ENCODE measurements around the gene ADCY7.

ADCY7 gene

DNA sequence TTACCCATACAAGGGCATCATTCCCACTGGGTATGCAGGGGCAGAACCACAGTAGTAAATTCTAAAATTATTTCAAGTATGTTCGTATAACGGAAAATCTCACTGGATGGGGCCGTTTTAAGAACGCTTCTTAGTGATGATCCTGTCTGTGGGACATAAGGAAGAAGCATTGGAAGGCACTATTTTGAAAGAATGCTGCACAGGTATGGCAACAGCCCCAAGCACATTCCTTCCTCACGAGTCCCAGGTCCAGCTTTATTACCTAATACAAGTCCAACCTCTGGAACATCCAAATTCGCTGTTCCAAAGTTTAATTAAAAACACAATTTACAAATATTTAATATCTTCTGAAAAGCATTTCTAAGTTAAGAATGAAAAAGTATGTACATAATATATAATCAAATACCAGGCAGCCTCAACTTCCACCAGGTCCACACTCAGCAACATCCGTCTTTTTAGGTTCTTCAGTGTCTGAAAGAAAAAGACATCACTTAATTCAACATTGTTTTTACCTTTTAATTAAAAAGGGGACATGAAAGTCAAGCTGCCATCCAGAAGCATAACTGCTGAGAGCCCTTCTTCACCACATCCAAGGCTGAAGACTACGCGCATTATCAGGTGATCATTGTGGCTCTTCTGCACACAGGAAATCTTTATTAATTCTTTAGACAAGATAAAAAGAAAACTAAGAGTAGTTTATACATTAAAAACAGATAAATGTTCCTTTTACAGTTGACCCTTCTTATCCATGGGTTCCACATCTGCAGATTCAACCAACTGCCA is 52.6 kb downstream of the ADCY7 start:
- H3K4me3 ChIP-seq (replicated peaks in 1 of 2; ENCODE audit: low read depth in 2 of 2, low read length in 2 of 2): no peak overlapping the region
- no peak for DNase-seq (ENCODE audit: low read depth in 2 of 2)
- TF ChIP-seq, protein P1, sequence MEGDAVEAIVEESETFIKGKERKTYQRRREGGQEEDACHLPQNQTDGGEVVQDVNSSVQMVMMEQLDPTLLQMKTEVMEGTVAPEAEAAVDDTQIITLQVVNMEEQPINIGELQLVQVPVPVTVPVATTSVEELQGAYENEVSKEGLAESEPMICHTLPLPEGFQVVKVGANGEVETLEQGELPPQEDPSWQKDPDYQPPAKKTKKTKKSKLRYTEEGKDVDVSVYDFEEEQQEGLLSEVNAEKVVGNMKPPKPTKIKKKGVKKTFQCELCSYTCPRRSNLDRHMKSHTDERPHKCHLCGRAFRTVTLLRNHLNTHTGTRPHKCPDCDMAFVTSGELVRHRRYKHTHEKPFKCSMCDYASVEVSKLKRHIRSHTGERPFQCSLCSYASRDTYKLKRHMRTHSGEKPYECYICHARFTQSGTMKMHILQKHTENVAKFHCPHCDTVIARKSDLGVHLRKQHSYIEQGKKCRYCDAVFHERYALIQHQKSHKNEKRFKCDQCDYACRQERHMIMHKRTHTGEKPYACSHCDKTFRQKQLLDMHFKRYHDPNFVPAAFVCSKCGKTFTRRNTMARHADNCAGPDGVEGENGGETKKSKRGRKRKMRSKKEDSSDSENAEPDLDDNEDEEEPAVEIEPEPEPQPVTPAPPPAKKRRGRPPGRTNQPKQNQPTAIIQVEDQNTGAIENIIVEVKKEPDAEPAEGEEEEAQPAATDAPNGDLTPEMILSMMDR (IDR thresholded peaks at IDR 0.05; ENCODE audit: low read depth, low read length): no peak

DNA sequence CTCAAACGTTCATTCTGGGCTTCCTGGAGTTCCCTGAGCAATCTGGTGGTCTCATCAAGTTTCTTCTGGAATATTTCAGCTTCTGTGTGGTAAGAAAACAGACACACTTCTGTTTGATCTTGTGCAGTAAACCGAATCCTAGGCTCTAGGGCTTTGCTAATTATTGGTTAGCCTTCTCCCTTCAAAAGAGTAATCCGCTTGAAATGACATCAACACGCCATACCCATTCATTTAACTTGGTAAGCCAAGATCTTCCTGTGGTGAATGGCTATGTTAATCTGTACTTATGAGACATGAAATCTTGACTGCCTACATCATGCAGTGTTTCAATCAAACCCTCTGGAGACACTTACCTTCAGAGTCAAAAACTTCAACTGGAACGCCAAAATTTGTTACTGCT is 54.0 kb downstream of the ADCY7 start:
- H3K4me3 ChIP-seq (replicated peaks in 1 of 2; ENCODE audit: low read depth in 2 of 2, low read length in 2 of 2): no peak overlapping the region
- TF ChIP-seq, protein P1 (IDR thresholded peaks at IDR 0.05; ENCODE audit: low read depth, low read length): no peak
- DNase-seq (ENCODE audit: low read depth in 2 of 2): no peak

DNA sequence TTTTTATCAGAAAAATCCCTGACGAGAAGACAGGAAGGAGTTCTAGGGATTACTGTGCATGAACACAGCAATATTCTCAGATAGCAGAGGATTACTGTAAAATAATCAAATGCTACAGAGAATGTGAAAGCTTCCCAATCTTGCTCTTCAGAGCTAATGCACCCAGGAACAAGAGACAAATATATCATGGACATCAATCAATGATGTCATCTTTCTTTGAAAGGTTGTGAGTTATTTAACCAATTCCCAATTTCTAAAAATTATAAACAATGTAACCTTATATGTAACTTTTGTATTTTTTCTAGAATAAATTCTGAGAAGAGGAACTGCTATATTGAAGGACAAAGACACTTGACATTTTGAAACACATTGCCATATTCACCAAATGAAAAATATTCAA is 56.0 kb downstream of the ADCY7 start:
- TF ChIP-seq, protein P1 (IDR thresholded peaks at IDR 0.05; ENCODE audit: low read depth, low read length): no peak
- H3K4me3 ChIP-seq (replicated peaks in 1 of 2; ENCODE audit: low read depth in 2 of 2, low read length in 2 of 2): no peak overlapping the region
- no peak for DNase-seq (ENCODE audit: low read depth in 2 of 2)

DNA sequence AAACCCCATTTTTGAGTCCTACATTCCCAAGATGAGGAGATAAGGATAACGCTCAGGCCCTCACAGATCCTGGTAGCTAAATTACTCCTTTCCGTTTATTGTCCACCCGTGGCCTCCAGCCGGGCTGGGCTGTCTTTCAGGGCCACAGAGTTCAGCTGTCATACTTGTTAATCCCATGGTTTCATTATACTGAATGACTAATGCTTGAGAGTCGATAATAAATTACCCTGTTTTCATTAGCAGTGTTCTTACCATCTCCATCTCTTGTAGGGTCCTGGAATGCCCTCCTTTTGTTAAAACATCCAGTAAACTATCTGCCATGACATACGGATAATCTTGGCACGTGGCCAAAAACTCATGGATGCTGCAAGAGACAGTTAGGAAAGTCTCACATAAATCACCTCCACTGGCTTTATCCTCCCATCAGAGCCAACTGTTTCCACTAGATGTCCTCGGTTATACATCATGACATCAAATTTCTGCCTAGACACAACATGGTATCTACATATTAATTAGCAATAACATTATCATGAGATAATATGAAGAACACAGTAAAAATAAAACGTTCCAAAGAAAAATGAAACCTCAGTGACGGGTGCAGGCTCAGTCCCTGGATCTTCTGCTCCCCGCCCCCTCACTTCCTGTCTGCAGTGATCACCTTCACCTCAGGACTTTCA is 57.1 kb downstream of the ADCY7 start:
- TF ChIP-seq, protein P1 (IDR thresholded peaks at IDR 0.05; ENCODE audit: low read depth, low read length): peak; percentile 24
- DNase-seq (ENCODE audit: low read depth in 2 of 2): peak; percentile 50 to 61
- no peak overlapping the region for H3K4me3 ChIP-seq (replicated peaks in 1 of 2; ENCODE audit: low read depth in 2 of 2, low read length in 2 of 2)

DNA sequence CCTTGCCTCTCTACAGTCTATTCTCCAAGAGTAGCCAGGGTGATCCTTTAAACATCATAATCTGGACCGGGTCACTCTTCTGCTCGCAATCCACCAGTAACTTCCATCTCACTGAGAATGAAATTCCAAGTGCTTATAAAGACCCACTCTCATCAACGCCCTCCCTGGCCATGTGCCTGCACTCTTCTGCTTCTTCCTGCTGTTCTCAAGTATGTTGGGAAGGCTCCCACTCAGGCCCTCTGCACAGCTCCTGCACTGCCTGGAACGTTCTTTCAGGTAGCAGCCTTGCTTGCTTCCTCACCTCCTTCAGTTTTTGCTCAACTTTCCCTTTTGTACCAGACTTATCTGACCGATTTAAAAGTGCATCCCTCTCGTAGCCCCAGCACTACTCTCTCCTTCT is 58.0 kb downstream of the ADCY7 start:
- H3K4me3 ChIP-seq (replicated peaks in 1 of 2; ENCODE audit: low read depth in 2 of 2, low read length in 2 of 2): no peak overlapping the region
- TF ChIP-seq, protein P1 (IDR thresholded peaks at IDR 0.05; ENCODE audit: low read depth, low read length): no peak
- no peak for DNase-seq (ENCODE audit: low read depth in 2 of 2)

DNA sequence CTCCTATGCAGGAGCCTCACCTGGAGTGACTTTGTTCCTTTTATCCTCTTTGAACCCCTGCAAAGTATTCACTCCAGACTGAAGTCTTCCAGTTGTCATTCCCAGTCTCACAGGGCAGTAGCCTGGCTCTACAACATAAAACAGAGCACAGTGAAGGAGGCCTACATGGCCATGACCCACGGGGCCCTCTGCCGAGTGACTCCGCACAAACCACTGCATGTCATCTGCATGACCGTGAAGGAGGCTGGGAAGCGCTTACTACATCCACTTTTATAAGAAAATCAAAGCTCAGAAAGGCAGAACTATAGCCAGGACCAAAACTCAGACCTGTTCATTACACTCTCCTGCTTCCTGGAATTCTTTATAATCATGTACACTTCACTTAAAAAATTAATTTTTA is 59.9 kb downstream of the ADCY7 start:
- no peak for DNase-seq (ENCODE audit: low read depth in 2 of 2)
- no peak overlapping the region for H3K4me3 ChIP-seq (replicated peaks in 1 of 2; ENCODE audit: low read depth in 2 of 2, low read length in 2 of 2)
- TF ChIP-seq, protein P1 (IDR thresholded peaks at IDR 0.05; ENCODE audit: low read depth, low read length): no peak
